GM21723 (cell line): Measurements from ENCODE around the gene OTULIN.
A peak's percentile ranks its signal among the peaks of the same experiment; 100 is the strongest.

Experiments used
- ATAC-seq: cut with Tn5 transposase; IDR thresholded peaks from one replicate; pipeline ENCODE4 v1.9.1; 2021; ENCODE audit warnings: mild to moderate bottlenecking, moderate library complexity; ENCODE audit not compliant: unreplicated experiment

Gene OTULIN

DNA sequence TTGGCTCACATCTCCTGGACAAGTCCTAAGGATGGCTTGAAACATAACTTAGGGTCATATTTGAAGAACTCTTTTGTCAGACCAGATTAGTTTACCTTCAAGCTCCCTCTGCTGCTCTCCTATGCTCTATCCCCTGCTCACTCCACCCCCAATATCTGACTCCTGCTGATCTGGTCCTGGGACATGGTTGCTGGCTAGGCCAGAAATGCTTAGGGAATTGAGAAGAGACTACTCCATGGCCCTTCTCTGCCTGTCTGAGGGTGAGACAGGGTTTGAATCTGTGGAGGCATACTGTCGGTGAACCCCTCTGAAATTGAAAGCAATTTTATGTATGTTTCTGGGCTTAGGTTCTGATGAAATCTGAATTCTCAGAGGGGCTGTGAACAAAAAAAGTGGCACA is 3.3 kb downstream of the OTULIN start:
- no peak for ATAC-seq

DNA sequence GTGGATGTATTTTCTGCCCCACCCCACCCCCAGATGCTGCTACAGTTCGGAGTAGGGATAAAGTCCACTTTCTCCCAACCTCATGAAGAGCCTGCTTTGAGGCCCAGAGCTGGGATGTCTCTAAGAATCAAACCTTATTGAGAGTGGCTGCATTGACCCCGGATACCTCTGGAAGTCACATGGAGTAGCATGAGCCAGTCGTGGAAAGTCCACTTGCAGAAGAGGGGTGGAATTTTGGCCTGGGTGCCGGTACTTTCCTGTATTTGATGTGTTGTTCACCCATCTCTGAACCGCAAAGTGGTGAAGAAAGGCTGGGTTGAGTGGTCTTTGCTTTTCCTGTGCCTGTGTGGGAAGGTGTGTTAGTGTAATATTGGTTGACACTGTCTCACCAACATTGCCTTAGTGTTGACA is 3.7 kb downstream of the OTULIN start:
- no peak for ATAC-seq

- ATAC-seq, result no peak
Measured at GRCh38 chr5:14669415-14669814, 4.9 kb downstream of the OTULIN start.

DNA sequence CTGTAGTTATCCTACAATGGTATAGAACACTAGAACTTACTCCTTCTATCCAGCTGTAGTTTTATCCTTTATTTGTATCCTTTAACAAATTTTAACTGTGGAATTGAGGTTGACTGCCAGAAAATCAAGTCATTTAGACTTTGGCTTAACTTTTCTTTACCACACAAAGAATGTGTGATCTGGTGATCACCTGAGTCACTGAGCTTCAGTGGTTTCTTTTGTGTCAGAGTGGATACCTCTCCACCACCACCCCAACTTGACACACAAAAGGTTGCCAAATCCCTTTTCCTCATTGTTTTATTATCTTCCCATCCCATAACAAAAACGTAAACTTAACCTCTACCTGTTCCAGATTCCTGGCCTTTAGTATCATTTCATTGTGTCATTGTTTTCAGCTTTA is 5.5 kb downstream of the OTULIN start:
- no peak for ATAC-seq

DNA sequence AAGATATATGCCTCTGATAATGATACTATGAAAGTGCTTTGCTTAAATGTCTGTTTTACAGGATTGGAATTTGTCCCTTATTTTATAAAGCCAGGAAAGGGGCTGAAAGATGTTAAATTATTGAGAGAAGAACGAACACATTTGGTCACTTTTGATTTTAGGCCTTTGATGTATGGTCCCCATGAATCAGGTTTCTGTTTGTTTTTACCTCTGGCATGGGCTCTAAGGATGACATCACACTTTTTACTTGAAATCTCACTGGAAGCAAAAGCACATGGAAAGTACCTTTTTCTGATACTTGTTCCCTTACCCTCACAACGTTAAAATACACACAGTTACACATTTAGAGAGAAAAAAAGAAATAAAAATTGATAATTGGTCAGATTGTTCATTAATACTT is 6.9 kb downstream of the OTULIN start:
- no peak for ATAC-seq

GRCh38 chr5:14672082-14672481 is 7.6 kb downstream of the OTULIN start:
- ATAC-seq, result no peak

DNA sequence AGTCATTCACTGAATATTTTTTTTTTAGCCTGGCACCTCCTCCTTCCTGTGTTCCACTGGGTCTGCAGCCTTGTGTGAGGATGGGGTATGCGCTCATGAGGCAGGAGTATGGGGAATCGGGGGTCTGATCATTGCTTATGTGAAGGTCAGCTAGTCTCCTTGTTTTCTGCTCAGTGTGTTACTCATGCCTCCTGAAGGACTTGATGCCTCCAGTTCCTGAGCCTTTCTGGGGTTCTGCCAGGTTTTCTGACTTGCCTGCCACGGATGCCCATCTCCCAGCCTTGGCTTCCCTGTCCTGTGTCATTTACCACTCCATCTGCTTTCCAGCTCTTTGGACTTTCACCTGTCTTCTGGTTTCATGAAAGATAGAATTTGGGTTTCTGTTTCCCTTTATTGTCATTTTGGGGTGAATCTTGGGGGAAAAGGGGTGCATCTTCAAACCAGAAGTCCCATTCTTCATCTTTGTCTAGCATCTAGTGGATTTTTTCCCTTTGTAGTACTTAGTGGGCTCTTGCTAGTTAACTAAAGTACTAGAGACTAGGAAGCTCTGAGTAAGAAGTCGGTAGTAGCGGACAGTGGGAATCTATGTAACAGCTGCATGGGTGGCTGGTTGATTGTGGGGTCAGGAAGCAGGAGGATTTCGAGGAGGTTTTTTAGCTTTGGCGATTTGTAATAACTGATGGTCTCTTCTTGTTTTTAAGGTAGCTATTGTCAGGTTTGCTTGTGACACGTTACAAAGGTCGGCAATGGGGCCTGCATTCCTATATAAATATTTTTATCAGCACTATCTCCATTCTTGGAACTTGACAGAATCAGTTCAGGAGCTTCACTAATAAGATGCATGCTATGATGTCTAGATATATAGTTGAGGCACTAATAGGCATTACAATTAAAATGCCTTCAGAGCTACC is 8.2 kb downstream of the OTULIN start:
- ATAC-seq, result no peak

DNA sequence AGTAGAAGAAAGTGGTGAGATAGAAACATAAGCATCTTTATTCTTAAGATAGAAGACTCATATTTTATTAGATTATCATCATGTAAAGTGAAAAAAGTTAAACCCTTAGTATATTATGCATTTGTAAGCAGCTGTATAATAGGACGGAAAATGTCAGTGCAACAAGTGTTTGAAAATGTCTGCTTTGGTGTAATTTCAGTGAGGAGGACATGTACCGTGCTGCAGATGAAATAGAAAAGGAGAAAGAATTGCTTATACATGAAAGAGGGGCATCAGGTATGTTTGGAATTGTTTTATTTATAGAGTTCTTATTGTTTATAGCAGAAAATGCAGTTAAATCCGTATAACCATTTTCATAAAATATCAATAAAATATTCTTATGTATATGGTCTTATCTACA is 8.9 kb downstream of the OTULIN start:
- no peak for ATAC-seq

- ATAC-seq, result no peak
Measured at GRCh38 chr5:14674983-14675854, 10.7 kb downstream of the OTULIN start.

DNA sequence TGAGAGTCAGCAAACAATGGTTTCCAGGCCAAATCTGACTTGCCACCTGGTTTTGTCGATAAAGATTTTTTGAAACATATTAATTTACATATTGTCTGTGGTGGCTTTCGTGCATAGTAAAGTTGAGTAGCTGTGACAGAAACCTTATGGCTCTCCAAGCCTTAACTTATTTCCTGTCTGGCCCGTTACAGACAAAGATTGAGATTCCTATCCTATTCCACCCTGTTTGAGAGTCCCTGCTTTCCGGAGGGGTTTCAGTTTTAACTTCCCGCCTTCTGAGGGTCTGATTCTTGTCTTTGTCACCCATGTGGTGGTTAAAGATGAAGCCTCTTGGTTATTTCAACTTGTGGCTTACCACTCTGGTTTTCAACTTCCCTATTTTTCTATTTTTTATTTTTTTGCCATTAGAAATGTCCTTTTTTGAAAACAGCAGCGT is 11.4 kb downstream of the OTULIN start:
- ATAC-seq, result peak; percentile 48

DNA sequence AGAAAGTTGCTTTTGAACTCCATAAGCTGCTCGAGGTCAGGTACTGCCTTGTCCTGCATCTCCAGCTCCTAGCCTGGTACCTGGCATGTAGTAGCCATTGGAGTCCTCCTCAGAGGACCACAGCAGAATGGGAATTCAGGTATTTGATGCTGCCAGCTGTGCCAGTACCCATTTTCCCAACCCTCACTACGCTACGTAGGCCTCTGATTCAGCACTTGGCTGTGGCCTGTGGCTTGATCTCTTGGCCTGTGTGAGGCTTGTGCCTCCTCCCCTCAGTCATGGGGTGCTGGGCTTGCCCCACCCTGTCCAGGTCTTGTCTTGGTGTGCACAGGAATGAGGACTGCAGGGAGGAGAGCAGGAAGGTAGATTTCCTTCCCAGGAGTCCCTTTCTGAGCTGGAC is 11.8 kb downstream of the OTULIN start:
- ATAC-seq, result peak; percentile 43

DNA sequence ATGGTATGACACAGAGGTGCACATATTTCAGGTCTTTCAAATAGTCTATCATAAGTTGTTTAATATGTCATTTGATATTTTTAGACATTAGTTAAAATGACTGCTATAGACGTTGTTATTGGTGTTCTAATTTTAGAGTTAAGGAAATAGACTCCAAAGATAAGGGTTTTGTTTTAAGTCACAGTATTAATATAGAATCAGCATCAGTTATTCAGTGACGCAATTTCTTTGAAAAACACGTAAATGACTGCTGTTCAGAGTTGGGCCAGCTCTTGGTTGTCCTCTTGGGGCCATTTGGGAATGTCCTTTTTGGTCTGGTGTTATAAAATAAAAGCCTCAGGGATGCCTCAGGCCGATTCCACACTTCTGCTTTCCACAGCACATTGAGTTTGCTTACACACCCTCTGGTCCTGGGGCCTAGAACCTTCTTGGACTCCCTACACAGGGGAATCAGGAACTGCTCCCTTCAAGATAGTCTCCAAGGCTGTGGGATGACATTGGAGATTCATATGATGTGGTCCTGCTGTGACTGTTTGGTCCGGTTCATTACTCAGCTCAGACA is 14.3 kb downstream of the OTULIN start:
- ATAC-seq, result no peak

GRCh38 chr5:14679595-14679994 is 15.1 kb downstream of the OTULIN start:
- no peak for ATAC-seq

GRCh38 chr5:14681236-14681752 is 16.8 kb downstream of the OTULIN start:
- no peak for ATAC-seq

DNA sequence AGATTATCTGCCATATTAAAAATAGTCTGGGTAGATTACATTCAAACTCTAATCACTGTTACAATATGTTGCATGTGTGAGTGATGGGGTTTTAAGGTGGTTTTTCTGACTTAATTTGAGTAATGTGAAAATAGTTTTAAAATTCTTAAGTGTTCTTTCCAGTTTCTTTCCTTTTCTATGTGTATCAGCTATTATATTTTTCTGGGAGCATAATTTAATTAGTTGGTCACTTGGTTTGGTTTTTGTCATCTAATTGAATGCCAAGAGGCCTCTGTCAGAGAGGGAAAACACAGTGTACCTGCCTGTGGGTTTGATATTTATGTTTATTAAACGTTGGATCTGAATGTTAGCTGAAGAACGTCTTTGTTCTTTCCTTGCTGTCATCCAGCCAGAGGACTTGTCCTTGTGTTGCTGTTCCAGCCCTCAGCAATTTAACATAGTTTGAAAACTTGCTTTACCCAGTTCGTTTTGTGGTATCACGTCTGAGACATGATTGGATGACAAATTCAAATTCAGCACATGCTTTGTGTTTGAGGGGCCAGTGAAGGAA is 19.5 kb downstream of the OTULIN start:
- ATAC-seq, result no peak

DNA sequence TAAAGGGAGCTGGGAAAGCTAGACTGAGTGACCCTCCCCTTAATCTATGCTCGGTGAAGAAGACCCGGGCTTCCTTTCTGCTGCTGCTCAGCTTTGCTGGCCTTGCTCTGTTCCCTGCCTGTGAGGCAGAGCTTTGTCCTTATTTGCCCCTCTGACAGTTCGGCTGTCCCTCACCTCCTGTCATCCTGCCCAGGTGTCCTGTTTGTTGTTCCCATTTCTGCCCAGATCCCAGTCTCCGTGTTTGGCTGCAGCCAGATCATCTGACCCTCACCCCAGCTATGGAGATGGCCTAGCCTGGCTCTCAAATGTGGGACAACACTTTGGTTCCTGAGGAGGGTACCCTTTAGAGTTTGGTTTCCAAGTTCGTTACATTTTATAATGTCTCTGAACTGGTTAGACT is 20.2 kb downstream of the OTULIN start:
- ATAC-seq, result no peak

- ATAC-seq, result peak; percentile 87
Measured at GRCh38 chr5:14685757-14686156, 21.2 kb downstream of the OTULIN start.

- no peak for ATAC-seq
Measured at GRCh38 chr5:14686517-14686916, 22.0 kb downstream of the OTULIN start.

- no peak for ATAC-seq
Measured at GRCh38 chr5:14687023-14687665, 22.6 kb downstream of the OTULIN start.

DNA sequence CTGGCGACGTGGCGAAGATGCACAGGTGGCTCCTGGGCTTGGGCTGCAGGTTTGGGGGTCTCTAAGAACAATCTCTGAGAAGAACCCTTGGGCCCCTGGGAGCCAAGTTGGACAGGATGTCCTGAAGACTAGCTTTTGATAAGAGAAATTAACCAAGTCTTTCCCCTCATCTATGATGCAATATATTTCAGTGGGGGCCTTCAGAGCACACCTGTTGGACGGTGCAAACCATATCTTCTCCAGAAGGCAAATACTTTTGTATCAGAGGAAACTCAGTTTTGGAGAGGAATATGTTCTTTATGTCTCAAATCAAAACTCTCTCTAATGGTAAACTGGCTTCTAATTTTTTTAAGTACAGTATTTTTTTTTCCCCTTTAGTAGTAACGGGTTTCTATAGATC is 28.6 kb downstream of the OTULIN start:
- ATAC-seq, result no peak
